ENCODE data around the gene FGG.

The FGG gene

DNA sequence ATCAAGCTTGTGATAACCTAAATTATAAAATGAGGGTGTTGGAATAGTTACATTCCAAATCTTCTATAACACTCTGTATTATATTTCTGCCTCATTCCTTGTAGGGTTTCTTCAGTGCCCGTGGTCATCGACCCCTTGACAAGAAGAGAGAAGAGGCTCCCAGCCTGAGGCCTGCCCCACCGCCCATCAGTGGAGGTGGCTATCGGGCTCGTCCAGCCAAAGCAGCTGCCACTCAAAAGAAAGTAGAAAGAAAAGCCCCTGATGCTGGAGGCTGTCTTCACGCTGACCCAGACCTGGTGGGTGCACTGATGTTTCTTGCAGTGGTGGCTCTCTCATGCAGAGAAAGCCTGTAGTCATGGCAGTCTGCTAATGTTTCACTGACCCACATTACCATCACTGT lies 46.8 kb downstream of the FGG start:
- TF ChIP-seq CTCF (IDR thresholded peaks at IDR 0.05), result no peak

- no peak for TF ChIP-seq CTCF (IDR thresholded peaks at IDR 0.05)
These were observed 48.1 kb downstream of the FGG start for GRCh38 chr4:154564311-154564710.

DNA sequence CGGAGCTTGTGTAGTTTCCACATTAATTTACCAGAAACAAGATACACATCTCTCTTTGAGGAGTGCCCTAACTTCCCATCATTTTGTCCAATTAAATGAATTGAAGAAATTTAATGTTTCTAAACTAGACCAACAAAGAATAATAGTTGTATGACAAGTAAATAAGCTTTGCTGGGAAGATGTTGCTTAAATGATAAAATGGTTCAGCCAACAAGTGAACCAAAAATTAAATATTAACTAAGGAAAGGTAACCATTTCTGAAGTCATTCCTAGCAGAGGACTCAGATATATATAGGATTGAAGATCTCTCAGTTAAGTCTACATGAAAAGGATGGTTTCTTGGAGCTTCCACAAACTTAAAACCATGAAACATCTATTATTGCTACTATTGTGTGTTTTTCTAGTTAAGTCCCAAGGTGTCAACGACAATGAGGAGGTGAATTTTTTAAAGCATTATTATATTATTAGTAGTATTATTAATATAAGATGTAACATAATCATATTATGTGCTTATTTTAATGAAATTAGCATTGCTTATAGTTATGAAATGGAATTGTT lies 49.7 kb downstream of the FGG start, which contains the start of gene FGB:
Gene FGB (plus strand): TSS at position 315 of the 558 bp plus-strand sequence. CDS start 8 bp downstream, at position 323.
- TF ChIP-seq CTCF (IDR thresholded peaks at IDR 0.05), result no peak

DNA sequence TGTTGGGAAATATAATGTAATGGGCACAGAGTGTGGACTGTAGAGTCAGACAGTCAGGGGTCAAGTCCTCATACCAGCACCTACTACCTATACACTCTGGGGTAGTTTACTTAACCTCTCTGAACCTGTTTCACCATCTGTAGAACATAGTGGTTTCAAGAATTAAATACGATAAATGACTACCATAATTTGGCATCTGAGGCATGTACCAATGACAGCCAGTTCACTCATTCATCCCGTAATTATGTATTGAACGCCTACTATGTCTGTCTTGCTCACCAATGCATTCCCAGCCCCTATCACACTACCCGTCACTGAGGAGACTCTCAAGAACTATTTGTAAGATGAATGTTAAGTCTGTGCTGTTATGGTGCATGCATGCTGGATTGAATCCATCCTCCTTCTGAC lies 51.6 kb downstream of the FGG start:
- no peak for TF ChIP-seq CTCF (IDR thresholded peaks at IDR 0.05)

DNA sequence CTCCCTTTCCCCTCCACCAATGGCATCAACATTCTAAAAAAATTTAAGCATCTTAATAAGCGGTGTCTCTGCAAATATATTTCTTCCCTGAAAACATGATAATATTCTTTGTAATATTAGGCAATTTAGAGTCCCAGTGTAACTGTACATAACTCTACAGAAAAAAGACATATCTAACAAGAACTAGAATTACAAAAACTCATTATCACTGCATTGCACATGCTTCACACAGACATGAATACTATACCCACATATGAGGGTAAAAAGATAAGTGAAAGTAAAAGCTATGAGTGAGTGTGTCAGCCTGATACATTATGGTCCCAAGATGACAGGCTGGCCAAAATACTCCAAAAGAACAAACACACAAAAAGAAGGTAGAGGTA lies 52.0 kb downstream of the FGG start:
- no peak for TF ChIP-seq CTCF (IDR thresholded peaks at IDR 0.05)

- TF ChIP-seq CTCF (IDR thresholded peaks at IDR 0.05), result peak; percentile 61
These were observed 52.7 kb downstream of the FGG start for GRCh38 chr4:154559494-154560418.

- TF ChIP-seq CTCF (IDR thresholded peaks at IDR 0.05), result no peak
These were observed 53.3 kb downstream of the FGG start for GRCh38 chr4:154559141-154559493.

Data from LNCAP (cell line).